ENCODE results near the gene ARHGAP6. TPM values are rescaled to one million over a fixed set of nuclear protein-coding genes. Genes with fewer than 3 reads are reported as not detected.

ARHGAP6 gene
- polyA plus RNA-seq, 2 of the 4 experiments (the other 2 are of a cell fraction) = 0.04 TPM; not detected in 1

DNA sequence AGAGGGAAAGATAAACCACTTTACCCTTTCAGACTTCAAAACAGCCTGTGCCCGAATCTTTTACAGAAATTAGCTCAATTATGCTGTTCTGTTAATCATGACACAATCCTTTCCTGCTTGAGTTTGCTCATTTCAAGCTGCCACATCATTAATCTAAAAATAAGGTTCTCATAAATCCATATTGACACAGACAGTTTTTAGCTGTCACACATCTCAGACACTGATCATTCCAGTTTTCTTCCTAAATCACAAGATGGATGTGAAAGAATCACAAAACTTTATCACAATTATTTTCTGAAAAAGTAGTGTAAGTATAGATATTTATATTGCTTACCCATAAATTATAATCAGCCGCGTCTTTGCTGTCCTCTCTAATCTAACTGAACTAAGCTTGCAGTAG is 400.4 kb downstream of the ARHGAP6 start:
- Histone ChIP-seq H3K4me2 (no peak overlapping the region), H3K4me3 (no peak overlapping the region), H3K4me1 (no peaks in the 10 kb centered on the region; the same call in 2 of the 3 replicates), H3K9me3 (no peaks in the 10 kb centered on the region), H3K27ac (no peak overlapping the region)
- TF ChIP-seq ESRRA (IDR thresholded peaks at IDR 0.05; ENCODE audit: borderline replicate concordance, low read length) (no peak), NR3C1 (IDR thresholded peaks at IDR 0.05) (no peak), HOXB5 (CRISPR knock-in tag; IDR thresholded peaks at IDR 0.05) (no peak), TFCP2L1 (CRISPR knock-in tag; IDR thresholded peaks at IDR 0.05) (no peak), ZSCAN20 (CRISPR knock-in tag; IDR thresholded peaks at IDR 0.05) (no peak), REST (IDR thresholded peaks at IDR 0.05) (no peak), RFX5 (IDR thresholded peaks at IDR 0.05) (no peak), HOXA7 (CRISPR knock-in tag; IDR thresholded peaks at IDR 0.05) (no peak), HDAC2 (IDR thresholded peaks at IDR 0.05) (no peak), MAFK (IDR thresholded peaks at IDR 0.05; ENCODE audit: partially characterized antibody) (no peak), RARB (CRISPR knock-in tag; IDR thresholded peaks at IDR 0.05) (no peak), RNF2 (IDR thresholded peaks at IDR 0.05; ENCODE audit: borderline replicate concordance, low read depth) (no peak), PHF8 (IDR thresholded peaks at IDR 0.05; ENCODE audit: borderline replicate concordance, low read depth) (no peak), USF2 (IDR thresholded peaks at IDR 0.05) (no peak), POLR2AphosphoS2 (conservative IDR thresholded peaks at IDR 0.05; ENCODE audit: low read length) (no peak), SREBF2 (IDR thresholded peaks at IDR 0.05) (no peak), CEBPB (IDR thresholded peaks at IDR 0.05) (no peak), POLR2A (IDR thresholded peaks at IDR 0.05; ENCODE audit: low read length) (no peak)
- TF ChIP-seq, protein P1, sequence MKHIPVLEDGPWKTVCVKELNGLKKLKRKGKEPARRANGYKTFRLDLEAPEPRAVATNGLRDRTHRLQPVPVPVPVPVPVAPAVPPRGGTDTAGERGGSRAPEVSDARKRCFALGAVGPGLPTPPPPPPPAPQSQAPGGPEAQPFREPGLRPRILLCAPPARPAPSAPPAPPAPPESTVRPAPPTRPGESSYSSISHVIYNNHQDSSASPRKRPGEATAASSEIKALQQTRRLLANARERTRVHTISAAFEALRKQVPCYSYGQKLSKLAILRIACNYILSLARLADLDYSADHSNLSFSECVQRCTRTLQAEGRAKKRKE (CRISPR knock-in tag; IDR thresholded peaks at IDR 0.05; ENCODE audit: low read depth) = no peak
- TF ChIP-seq, protein P2, sequence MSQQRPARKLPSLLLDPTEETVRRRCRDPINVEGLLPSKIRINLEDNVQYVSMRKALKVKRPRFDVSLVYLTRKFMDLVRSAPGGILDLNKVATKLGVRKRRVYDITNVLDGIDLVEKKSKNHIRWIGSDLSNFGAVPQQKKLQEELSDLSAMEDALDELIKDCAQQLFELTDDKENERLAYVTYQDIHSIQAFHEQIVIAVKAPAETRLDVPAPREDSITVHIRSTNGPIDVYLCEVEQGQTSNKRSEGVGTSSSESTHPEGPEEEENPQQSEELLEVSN (IDR thresholded peaks at IDR 0.05; ENCODE audit: borderline replicate concordance, low read depth) = no peak
- ChIA-PET CTCF (no interaction called here), POLR2A (no interaction called here)
- FAIRE-seq = no peak
- ATAC-seq = no peak
- DNase-seq (ENCODE audit: low read depth in 1 of 2, low spot score in 1 of 2) = no peak
- WGBS (ENCODE audit: missing lambda C conversion rate) = 8% methylated on average over 3 of the region's 3 CpGs

GRCh38 chrX:11264925-11265324 is 400.8 kb downstream of the ARHGAP6 start:
- FAIRE-seq (peak; percentile 13), DNase-seq (ENCODE audit: low read depth in 1 of 2, low spot score in 1 of 2) (no peak), ATAC-seq (no peak)
- ChIA-PET CTCF (no interaction called here), POLR2A (no interaction called here)
- WGBS (ENCODE audit: missing lambda C conversion rate) = 8% methylated on average over 1 of the region's 1 CpG
- no peak overlapping the region for H3K27ac ChIP-seq
- H3K4me2 ChIP-seq = no peak overlapping the region
- no peak for TF ChIP-seq HDAC2 (IDR thresholded peaks at IDR 0.05)
- no peak for TF ChIP-seq CEBPB (IDR thresholded peaks at IDR 0.05)
- TF ChIP-seq ZFP36 (IDR thresholded peaks at IDR 0.05; ENCODE audit: borderline replicate concordance, partially characterized antibody) = no peak
- TF ChIP-seq NFE2L2 (conservative IDR thresholded peaks at IDR 0.05; ENCODE audit: low read length) = no peak
- TF ChIP-seq NPAS2 (CRISPR knock-in tag; IDR thresholded peaks at IDR 0.05; ENCODE audit: borderline replicate concordance) = no peak
- TF ChIP-seq JUNB (IDR thresholded peaks at IDR 0.05) = no peak
- TF ChIP-seq ESRRA (IDR thresholded peaks at IDR 0.05; ENCODE audit: borderline replicate concordance, low read length) = no peak
- TF ChIP-seq MAZ (IDR thresholded peaks at IDR 0.05; ENCODE audit: borderline replicate concordance, low read depth, low read length) = no peak
- TF ChIP-seq, protein P2 (IDR thresholded peaks at IDR 0.05; ENCODE audit: borderline replicate concordance, low read depth) = no peak
- TF ChIP-seq RAD21 (conservative IDR thresholded peaks at IDR 0.05 in 1 of 2, IDR thresholded peaks at IDR 0.05 in 1 of 2) = no peak
- no peak for TF ChIP-seq HOXB13 (CRISPR knock-in tag; IDR thresholded peaks at IDR 0.05; ENCODE audit: low read depth)
- TF ChIP-seq ZC3H11A (IDR thresholded peaks at IDR 0.05) = no peak
- TF ChIP-seq POLR2A (IDR thresholded peaks at IDR 0.05; ENCODE audit: low read length) = no peak
- no peak overlapping the region for H3K4me3 ChIP-seq
- H3K9me3 ChIP-seq = no peaks in the 10 kb centered on the region
- no peaks in the 10 kb centered on the region; the same call in 2 of the 3 replicates for H3K4me1 ChIP-seq

All from A549 (cell line).